Fibroblast of lung (primary cell): ENCODE measurements around the gene IFI44L.

Experiments used
- CTCF ChIP-seq, 2 donors: IDR thresholded peaks in 1 of 2; conservative IDR thresholded peaks in 1 of 2; 1 replicate in 1 of 2; 2 replicates in 1 of 2; pipeline ENCODE4 v1.5.1; 2011 to 2012; ENCODE audit warnings: low read length in 2 of 2, control low read depth in 1 of 2, inconsistent platforms in 1 of 2, low read depth in 1 of 2, mild to moderate bottlenecking in 1 of 2
- EZH2 ChIP-seq: IDR thresholded peaks from 2 replicates; pipeline ENCODE4 v1.5.1; 2012; ENCODE audit warnings: low read length, control low read depth, mild to moderate bottlenecking; ENCODE audit errors: missing control alignments

GRCh38 chr1:78649628-78650027 lies 29.4 kb downstream of the IFI44L start, which contains the start of gene IFI44:
- TF ChIP-seq CTCF (conservative IDR thresholded peaks at IDR 0.05 in 1 of 2, IDR thresholded peaks at IDR 0.05 in 1 of 2; ENCODE audit: low read depth in 1 of 2, low read length in 2 of 2), result no peak
- no peak for TF ChIP-seq EZH2
